ENCODE measurements around the gene NTN1. TPM values are rescaled to one million over a fixed set of nuclear protein-coding genes. Genes with fewer than 3 reads are reported as not detected.

Gene NTN1
- total and polyA plus RNA-seq, 2 of the 4 experiments (the other 2 are of a cell fraction), result under 0.01 to 0.07 TPM

DNA sequence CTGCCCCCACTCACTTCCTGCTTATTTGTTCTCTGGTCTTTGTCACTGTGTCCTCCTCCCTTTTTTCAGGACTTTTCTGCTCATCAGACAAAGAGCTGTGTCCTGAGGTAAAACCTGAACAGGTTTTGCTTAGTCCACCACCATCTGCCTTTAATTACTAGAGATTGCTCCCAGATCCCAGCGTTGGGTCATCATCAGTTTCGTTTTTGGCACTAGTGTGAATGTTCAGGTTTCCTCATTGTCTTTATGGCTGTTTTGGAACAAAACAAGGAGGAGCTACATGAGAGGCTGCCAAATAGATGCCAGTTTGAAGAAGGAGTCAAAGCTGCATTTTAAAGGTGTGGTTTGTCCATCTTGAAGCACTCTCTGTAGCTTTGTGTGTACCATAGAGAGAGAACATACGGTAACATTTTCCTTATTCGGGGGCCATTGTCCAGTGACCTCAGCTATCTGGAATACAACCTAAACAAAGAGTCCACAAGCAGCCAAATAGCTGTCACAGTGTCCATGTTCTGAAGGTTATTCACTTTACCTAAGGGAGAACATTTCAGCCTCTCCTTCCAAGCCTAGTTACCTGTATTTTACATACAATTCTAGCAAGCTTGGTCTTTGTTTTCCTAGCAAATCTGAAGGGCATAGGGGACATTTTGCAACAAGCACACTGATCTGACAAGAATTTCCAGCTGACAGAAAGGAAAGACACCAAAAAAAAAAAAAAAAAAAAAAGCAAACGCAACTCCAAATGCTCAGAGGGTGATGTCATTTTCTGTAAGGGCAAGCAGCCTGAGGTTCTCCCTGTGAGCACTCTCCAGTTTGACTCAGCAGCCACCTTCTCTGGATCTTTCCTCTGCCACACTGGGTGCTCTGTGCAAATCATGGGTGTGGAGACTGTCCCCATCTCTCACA is 196.1 kb downstream of the NTN1 start (continued):
- no peak for TF ChIP-seq USF2 (IDR thresholded peaks at IDR 0.05; ENCODE audit: low read depth, low read length)
- TF ChIP-seq SMC3 (IDR thresholded peaks at IDR 0.05; ENCODE audit: low read depth, low read length), result no peak
